GM12801 (cell line): ENCODE results near the gene MTMR3.

Experiments used
- TF ChIP-seq, protein P1 (sequence below): IDR thresholded peaks from one replicate; pipeline ENCODE4 v1.5.1; 2011; ENCODE audit warnings: control low read depth; ENCODE audit not compliant: insufficient read length; ENCODE audit errors: extremely low read depth

Gene MTMR3

GRCh38 chr22:30001459-30001858, 118.5 kb downstream of the MTMR3 start:
- TF ChIP-seq, protein P1, sequence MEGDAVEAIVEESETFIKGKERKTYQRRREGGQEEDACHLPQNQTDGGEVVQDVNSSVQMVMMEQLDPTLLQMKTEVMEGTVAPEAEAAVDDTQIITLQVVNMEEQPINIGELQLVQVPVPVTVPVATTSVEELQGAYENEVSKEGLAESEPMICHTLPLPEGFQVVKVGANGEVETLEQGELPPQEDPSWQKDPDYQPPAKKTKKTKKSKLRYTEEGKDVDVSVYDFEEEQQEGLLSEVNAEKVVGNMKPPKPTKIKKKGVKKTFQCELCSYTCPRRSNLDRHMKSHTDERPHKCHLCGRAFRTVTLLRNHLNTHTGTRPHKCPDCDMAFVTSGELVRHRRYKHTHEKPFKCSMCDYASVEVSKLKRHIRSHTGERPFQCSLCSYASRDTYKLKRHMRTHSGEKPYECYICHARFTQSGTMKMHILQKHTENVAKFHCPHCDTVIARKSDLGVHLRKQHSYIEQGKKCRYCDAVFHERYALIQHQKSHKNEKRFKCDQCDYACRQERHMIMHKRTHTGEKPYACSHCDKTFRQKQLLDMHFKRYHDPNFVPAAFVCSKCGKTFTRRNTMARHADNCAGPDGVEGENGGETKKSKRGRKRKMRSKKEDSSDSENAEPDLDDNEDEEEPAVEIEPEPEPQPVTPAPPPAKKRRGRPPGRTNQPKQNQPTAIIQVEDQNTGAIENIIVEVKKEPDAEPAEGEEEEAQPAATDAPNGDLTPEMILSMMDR, result no peak

GRCh38 chr22:30002861-30003486, 120.0 kb downstream of the MTMR3 start:
- TF ChIP-seq, protein P1, result no peak

DNA sequence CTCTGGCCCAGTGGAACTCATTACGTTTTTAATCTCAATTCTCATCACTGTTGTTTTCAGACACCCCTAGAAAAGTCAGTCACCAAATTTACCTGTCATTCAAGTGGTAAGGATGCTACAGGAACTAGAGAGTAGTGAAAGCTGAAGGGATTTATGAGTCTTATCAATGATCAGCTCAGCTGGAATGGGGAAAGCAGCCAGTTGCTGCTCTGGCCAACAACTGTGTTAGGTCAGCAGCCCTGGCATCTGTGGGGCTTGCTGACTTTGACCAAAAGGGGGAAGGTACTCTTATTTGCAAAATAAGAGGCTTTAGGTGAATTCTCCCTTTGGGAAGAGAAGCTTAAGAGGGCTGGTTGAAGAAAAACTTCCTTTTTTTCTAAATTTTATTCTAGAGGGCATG, 121.1 kb downstream of the MTMR3 start:
- TF ChIP-seq, protein P1, result no peak

- TF ChIP-seq, protein P1, result no peak
These were observed 121.7 kb downstream of the MTMR3 start for GRCh38 chr22:30004694-30005093.

GRCh38 chr22:30005213-30005857, 122.4 kb downstream of the MTMR3 start:
- TF ChIP-seq, protein P1, result peak; percentile 94

DNA sequence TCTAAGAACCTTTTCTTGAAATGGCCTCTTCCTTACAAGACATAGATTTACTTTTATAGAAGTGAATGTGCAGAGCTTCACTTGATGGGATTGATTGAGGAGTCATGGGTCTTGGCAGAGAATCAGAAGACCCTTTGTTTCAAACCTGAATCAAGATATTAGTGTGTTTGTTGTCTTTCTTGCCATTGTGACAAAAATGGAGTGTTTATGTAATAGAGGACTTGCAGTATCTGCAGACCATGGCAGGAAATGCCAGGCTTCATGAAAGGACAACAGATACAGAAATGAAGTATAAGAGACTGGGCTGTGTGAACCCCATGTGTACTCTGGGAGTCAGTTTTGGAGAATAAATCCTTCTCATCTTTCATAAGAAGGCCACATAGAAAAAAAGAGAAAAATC, 124.4 kb downstream of the MTMR3 start:
- TF ChIP-seq, protein P1, result no peak

- TF ChIP-seq, protein P1, result no peak
These were observed 125.4 kb downstream of the MTMR3 start for GRCh38 chr22:30008401-30008800.
